K562 (cell line): ENCODE measurements around the gene FAM20B. TPM values are rescaled to one million over a fixed set of nuclear protein-coding genes. Genes with fewer than 3 reads are reported as not detected.

Experiments
- BDP1 ChIP-seq: IDR thresholded peaks from 3 replicates; pipeline ENCODE4 v1.6.1; 2011; ENCODE audit not compliant: insufficient read length, insufficient read depth
- BMI1 ChIP-seq: fragments of 150-350 bp; IDR thresholded peaks from 2 replicates; pipeline ENCODE4 v1.6.1; 2014; ENCODE audit warnings: low read length
- BRD9 ChIP-seq: fragments of 450-650 bp; IDR thresholded peaks from 2 replicates; pipeline ENCODE4 v1.6.1; 2018; ENCODE audit warnings: low read depth; ENCODE audit not compliant: partially characterized antibody
- CBX5 ChIP-seq: IDR thresholded peaks from 2 replicates; pipeline ENCODE4 v1.6.1; 2014; ENCODE audit warnings: low read depth, borderline replicate concordance
- CBX8 ChIP-seq: fragments of 200-600 bp; sonication (generic); IDR thresholded peaks from 2 replicates; pipeline ENCODE4 v1.6.1; 2012; ENCODE audit warnings: borderline replicate concordance, mixed run types, low read depth, mild to moderate bottlenecking, moderate library complexity, mixed read lengths, low read length, control low read depth, inconsistent platforms; ENCODE audit not compliant: poor library complexity, severe bottlenecking; ENCODE audit errors: extremely low read depth
- CHD4 ChIP-seq: fragments of 200-600 bp; sonication (generic); IDR thresholded peaks from 3 replicates; pipeline ENCODE4 v1.6.1; 2012; ENCODE audit warnings: low read depth, mild to moderate bottlenecking, mixed read lengths, low read length, inconsistent platforms; ENCODE audit not compliant: insufficient read depth, insufficient replicate concordance, poor library complexity, severe bottlenecking
- DMBX1 ChIP-seq: fragments of 250-450 bp; sonication (Bioruptor Pico); IDR thresholded peaks from 2 replicates; pipeline ENCODE4 v1.8.0; 2022; ENCODE audit warnings: inconsistent platforms, mild to moderate bottlenecking, moderate library complexity, borderline replicate concordance
- MCM7 ChIP-seq, 2 experiments: fragments of 450-650 bp; IDR thresholded peaks; 2 replicates each; pipeline ENCODE4 v1.6.1; 2016 to 2018
- PHF8 ChIP-seq: fragments of 200-600 bp; sonication (generic); IDR thresholded peaks from 2 replicates; pipeline ENCODE4 v1.6.1; 2012; ENCODE audit warnings: mixed run types, mild to moderate bottlenecking, inconsistent platforms, low read length, moderate library complexity, borderline replicate concordance
- RFX5 ChIP-seq: IDR thresholded peaks from 2 replicates; pipeline ENCODE4 v1.6.1; 2011; ENCODE audit warnings: low read depth, mild to moderate bottlenecking, improper control_type of control experiment, low read length
- SREBF2 ChIP-seq: sonication (generic); formaldehyde crosslinking; IDR thresholded peaks from 2 replicates; pipeline ENCODE4 v1.4.0; 2020; ENCODE audit warnings: mild to moderate bottlenecking, missing genetic modification reagents
- TAF15 ChIP-seq: fragments of 200-400 bp; formaldehyde crosslinking; IDR thresholded peaks from 2 replicates; pipeline ENCODE4 v1.6.1; 2017; ENCODE audit warnings: mild to moderate bottlenecking, low read depth, low read length, moderate library complexity
- TBL1XR1 ChIP-seq, 2 experiments: IDR thresholded peaks; 2 replicates each; pipeline ENCODE4 v1.6.1; 2012; ENCODE audit warnings: improper control_type of control experiment in 2 of 2, low read length in 2 of 2, mild to moderate bottlenecking in 1 of 2
- TCFL5 ChIP-seq: fragments of 250-450 bp; sonication (Bioruptor Pico); conservative IDR thresholded peaks from 2 replicates; pipeline ENCODE4 v1.6.1; 2021; ENCODE audit warnings: mild to moderate bottlenecking, moderate library complexity, matching md5 sums
- TFAM ChIP-seq: fragments of 250-450 bp; sonication (Bioruptor Pico); conservative IDR thresholded peaks from 2 replicates; pipeline ENCODE4 v1.5.0; 2021; ENCODE audit warnings: mild to moderate bottlenecking, moderate library complexity
- ZFP36 ChIP-seq: fragments of 150-350 bp; IDR thresholded peaks from 2 replicates; pipeline ENCODE4 v1.6.1; 2018; ENCODE audit warnings: low read length, low read depth; ENCODE audit not compliant: partially characterized antibody
- ZNF561 ChIP-seq: fragments of 450-650 bp; formaldehyde crosslinking; conservative IDR thresholded peaks from 2 replicates; pipeline ENCODE4 v1.4.0; 2020; ENCODE audit warnings: mild to moderate bottlenecking, moderate library complexity
- ZNF668 ChIP-seq: fragments of 250-450 bp; sonication (Bioruptor Pico); IDR thresholded peaks from 2 replicates; pipeline ENCODE4 v1.8.0; 2022; ENCODE audit warnings: mild to moderate bottlenecking, inconsistent platforms
- ZNF696 ChIP-seq: fragments of 250-450 bp; sonication (Bioruptor Pico); conservative IDR thresholded peaks from 2 replicates; pipeline ENCODE4 v1.4.0; 2020; ENCODE audit warnings: mild to moderate bottlenecking, moderate library complexity
- polyA plus RNA-seq, 8 experiments: library from polyadenylated mRNA; depleted of rRNA in 4 of 8; stranded (reverse) in 5 of 8; unstranded in 3 of 8; fragments of >200 nt; fragmentation: Nextera tagmentation in 2 of 8; fragmentation: Illumina TruSeq in 1 of 8; extraction: Ambion mirVana in 2 of 8; extraction: Trizol in 1 of 8; gene quantifications; 2 replicates each; pipeline versions ENCODE4 v1.2.1 to v1.2.3, GENCODE V29; 2011 to 2014; ENCODE audit warnings: inconsistent platforms in 1 of 8, missing spikeins in 1 of 8
- total RNA-seq, 7 experiments: library from RNA; depleted of rRNA in 6 of 7; stranded (reverse); fragments of >200 nt in 6 of 7; fragmentation: Illumina TruSeq in 2 of 7; extraction: Trizol in 2 of 7; gene quantifications; 2 replicates each; pipeline versions ENCODE4 v1.2.1 to v1.2.3, GENCODE V29; 2011 to 2021; ENCODE audit warnings: low replicate concordance in 1 of 7
- TF ChIP-seq, protein P1 (sequence below): sonication (generic); formaldehyde crosslinking; IDR thresholded peaks from 2 replicates; pipeline ENCODE4 v1.8.1; 2023; ENCODE audit warnings: mild to moderate bottlenecking, missing genetic modification reagents, moderate library complexity
- TF ChIP-seq, protein P2 (sequence below): fragments of 450-650 bp; IDR thresholded peaks from 2 replicates; pipeline ENCODE4 v1.7.1; 2018; ENCODE audit warnings: mild to moderate bottlenecking, low read depth; ENCODE audit not compliant: partially characterized antibody
- TF ChIP-seq, protein P3 (sequence below): sonication (generic); formaldehyde crosslinking; IDR thresholded peaks from 2 replicates; pipeline ENCODE4 v1.8.1; 2023; ENCODE audit warnings: mild to moderate bottlenecking, missing genetic modification reagents

The FAM20B gene
- total and polyA plus RNA-seq, 9 of the 15 experiments (the other 6 are each of a cell fraction or from before 2014, with no cell fraction given): 7.2 to 67.5 (median 42.9) TPM

DNA sequence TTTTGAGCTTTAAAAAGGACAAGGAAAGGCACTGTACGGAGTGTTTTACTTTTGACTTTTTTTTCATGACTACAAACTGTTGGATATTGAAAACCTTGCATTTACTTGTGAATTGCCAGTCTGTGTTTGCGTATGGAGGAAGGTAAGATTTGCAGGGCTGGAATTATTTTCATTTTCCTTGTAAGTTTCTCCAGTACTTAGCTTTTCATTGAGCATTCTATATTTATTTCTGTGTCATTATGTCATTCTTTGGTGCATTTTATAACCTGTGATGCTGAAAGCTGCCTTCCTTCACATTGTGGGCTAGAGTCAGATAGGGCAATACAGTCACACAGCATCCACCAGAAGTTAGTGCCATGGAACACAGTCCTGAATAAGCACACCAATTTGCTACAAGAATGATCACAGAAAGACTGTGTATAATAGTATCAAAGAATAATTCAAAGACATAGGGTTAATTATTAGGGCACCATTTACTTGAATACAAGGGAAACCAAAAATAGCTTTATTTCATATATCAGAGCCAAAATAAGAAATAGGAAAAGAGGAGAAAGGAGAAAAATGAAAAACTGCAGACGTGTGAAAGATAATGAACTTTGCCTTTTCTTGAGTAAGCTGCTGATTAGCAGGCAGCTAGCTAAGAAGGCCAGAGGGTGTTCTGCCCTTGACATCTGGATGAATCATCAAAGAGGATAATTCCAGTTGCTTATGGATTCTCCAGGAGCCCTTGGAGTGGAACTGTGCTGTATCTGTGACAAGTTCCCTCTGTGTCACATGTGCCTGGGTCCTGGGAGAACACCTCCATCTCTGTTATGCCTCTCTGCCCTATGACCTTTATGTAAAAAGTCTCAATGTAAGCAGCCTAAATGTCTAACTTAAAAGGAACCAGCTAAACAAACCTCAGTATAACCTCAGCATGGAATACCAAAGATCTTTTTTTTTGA is 8.0 kb upstream of the FAM20B start (continued):
- TF ChIP-seq, protein P1, sequence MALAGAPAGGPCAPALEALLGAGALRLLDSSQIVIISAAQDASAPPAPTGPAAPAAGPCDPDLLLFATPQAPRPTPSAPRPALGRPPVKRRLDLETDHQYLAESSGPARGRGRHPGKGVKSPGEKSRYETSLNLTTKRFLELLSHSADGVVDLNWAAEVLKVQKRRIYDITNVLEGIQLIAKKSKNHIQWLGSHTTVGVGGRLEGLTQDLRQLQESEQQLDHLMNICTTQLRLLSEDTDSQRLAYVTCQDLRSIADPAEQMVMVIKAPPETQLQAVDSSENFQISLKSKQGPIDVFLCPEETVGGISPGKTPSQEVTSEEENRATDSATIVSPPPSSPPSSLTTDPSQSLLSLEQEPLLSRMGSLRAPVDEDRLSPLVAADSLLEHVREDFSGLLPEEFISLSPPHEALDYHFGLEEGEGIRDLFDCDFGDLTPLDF (CRISPR knock-in tag): no peak
- TF ChIP-seq MCM7 (IDR thresholded peaks at IDR 0.05) (no peak), ZNF668 (CRISPR knock-in tag) (no peak), TFAM (no peak), CBX5 (no peak), TCFL5 (CRISPR knock-in tag) (no peak), ZNF696 (CRISPR knock-in tag) (no peak), TBL1XR1 (IDR thresholded peaks at IDR 0.05; ENCODE audit: low read length in 2 of 2) (0 out of 4 replicates have a peak, but pooled peaks of 1 of the 2 experiments have one; percentile 13), ZFP36 (peak; percentile 64), DMBX1 (CRISPR knock-in tag) (no peak), BRD9 (peak; percentile 45), BDP1 (no peak), SREBF2 (no peak), CHD4 (no peak), CBX8 (no peak), BMI1 (no peak), TAF15 (no peak), PHF8 (0 out of 2 replicates have a peak, but pooled peaks have one; percentile 37), ZNF561 (CRISPR knock-in tag) (no peak), RFX5 (no peak)
- TF ChIP-seq, protein P2, sequence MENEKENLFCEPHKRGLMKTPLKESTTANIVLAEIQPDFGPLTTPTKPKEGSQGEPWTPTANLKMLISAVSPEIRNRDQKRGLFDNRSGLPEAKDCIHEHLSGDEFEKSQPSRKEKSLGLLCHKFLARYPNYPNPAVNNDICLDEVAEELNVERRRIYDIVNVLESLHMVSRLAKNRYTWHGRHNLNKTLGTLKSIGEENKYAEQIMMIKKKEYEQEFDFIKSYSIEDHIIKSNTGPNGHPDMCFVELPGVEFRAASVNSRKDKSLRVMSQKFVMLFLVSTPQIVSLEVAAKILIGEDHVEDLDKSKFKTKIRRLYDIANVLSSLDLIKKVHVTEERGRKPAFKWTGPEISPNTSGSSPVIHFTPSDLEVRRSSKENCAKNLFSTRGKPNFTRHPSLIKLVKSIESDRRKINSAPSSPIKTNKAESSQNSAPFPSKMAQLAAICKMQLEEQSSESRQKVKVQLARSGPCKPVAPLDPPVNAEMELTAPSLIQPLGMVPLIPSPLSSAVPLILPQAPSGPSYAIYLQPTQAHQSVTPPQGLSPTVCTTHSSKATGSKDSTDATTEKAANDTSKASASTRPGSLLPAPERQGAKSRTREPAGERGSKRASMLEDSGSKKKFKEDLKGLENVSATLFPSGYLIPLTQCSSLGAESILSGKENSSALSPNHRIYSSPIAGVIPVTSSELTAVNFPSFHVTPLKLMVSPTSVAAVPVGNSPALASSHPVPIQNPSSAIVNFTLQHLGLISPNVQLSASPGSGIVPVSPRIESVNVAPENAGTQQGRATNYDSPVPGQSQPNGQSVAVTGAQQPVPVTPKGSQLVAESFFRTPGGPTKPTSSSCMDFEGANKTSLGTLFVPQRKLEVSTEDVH: no peak
- TF ChIP-seq, protein P3, sequence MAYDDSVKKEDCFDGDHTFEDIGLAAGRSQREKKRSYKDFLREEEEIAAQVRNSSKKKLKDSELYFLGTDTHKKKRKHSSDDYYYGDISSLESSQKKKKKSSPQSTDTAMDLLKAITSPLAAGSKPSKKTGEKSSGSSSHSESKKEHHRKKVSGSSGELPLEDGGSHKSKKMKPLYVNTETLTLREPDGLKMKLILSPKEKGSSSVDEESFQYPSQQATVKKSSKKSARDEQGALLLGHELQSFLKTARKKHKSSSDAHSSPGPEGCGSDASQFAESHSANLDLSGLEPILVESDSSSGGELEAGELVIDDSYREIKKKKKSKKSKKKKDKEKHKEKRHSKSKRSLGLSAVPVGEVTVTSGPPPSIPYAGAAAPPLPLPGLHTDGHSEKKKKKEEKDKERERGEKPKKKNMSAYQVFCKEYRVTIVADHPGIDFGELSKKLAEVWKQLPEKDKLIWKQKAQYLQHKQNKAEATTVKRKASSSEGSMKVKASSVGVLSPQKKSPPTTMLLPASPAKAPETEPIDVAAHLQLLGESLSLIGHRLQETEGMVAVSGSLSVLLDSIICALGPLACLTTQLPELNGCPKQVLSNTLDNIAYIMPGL: no peak
